ENCODE data around the gene TUBGCP6.

DNA sequence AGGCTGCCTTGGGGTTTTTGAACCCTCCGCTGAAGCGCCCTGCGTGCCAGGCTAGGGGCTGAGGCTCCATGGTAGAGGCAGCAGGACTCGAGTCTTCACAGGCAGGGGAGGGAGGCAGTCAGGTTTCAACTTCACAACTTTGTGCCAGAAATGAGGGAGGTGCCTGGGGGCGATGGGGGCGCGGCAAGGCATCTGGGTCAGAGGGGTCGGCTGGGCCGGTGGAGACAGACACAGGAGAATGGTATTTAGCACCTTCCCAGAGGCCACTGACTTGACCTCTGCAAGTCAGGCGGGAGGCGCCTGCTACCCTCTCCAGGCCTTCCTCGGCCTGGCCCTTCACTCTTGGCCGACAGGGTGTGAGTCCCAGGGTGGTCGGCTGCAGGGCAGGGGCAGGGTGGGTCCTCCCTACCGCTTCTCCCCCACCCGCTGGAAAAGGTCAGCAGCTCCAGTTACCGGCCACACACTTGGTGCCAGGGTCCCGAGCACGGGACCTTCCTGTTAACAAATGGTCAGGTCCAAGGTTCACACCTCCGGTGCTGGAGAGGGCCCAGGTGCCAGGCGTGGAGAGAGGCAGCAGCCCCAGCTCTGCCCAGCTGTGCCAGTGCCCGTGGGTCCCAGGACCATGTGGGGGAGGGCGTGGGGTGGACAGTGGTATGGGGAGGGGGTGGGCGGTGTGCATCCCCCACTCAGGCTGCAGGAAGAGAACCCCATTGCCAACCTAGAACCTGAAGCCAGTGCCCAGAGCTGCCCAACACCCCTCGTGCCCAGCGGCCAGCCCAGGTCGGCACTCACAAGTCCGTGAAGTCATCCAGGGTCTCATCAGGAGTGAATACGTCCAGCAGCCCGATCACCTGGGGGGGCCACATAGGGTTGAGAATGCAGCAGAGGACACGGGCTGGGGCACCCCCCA, 12.9 kb upstream of the TUBGCP6 start:
- TF ChIP-seq, protein P1, sequence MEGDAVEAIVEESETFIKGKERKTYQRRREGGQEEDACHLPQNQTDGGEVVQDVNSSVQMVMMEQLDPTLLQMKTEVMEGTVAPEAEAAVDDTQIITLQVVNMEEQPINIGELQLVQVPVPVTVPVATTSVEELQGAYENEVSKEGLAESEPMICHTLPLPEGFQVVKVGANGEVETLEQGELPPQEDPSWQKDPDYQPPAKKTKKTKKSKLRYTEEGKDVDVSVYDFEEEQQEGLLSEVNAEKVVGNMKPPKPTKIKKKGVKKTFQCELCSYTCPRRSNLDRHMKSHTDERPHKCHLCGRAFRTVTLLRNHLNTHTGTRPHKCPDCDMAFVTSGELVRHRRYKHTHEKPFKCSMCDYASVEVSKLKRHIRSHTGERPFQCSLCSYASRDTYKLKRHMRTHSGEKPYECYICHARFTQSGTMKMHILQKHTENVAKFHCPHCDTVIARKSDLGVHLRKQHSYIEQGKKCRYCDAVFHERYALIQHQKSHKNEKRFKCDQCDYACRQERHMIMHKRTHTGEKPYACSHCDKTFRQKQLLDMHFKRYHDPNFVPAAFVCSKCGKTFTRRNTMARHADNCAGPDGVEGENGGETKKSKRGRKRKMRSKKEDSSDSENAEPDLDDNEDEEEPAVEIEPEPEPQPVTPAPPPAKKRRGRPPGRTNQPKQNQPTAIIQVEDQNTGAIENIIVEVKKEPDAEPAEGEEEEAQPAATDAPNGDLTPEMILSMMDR (IDR thresholded peaks at IDR 0.05) = no peak
- TF ChIP-seq EP300 (IDR thresholded peaks at IDR 0.05; ENCODE audit: low read depth) (no peak), POLR2A (IDR thresholded peaks at IDR 0.05) (no peak), POLR2AphosphoS5 (IDR thresholded peaks at IDR 0.05) (no peak)

Data from transverse colon (tissue), 4 donors.